Neural cell (in vitro differentiated cells): ENCODE results near the gene SFR1. TPM values are rescaled to one million over a fixed set of nuclear protein-coding genes. Genes with fewer than 3 reads are reported as not detected.

Source experiments
- polyA plus RNA-seq: library from polyadenylated mRNA; depleted of rRNA; stranded (reverse); fragments of >200 nt; gene quantifications from 2 replicates; pipeline ENCODE4 v1.2.3, GENCODE V29; 2014

SFR1 gene
- polyA plus RNA-seq, 1 donor from 2014 or later, result 5.0 TPM

Other genes with a start within 250 kb of the SFR1 start
- gene STN1, start 204.0 kb upstream of the SFR1 start, polyA plus RNA-seq, result 8.4 and 9.4 TPM in 2 replicates
- gene SLK, start 155.0 kb upstream of the SFR1 start, polyA plus RNA-seq, result 19.7 and 23.7 TPM in 2 replicates
- gene COL17A1, start 36.3 kb upstream of the SFR1 start, polyA plus RNA-seq, result not detected in 2 replicates
- 2.2 and 5.0 TPM in 2 replicates for gene CFAP43, start 110.2 kb downstream of the SFR1 start, polyA plus RNA-seq
- gene GSTO1, start 132.7 kb downstream of the SFR1 start, polyA plus RNA-seq, result 3.2 and 3.5 TPM in 2 replicates
- 0.53 and 2.2 TPM in 2 replicates for gene GSTO2, start 147.0 kb downstream of the SFR1 start, polyA plus RNA-seq
- gene ITPRIP, start 216.3 kb downstream of the SFR1 start, polyA plus RNA-seq, result 1.5 and 2.2 TPM in 2 replicates
- 0.10 TPM in 1 of 2 replicates, not detected in the other for gene CFAP58, start 231.7 kb downstream of the SFR1 start, polyA plus RNA-seq